Activated T-helper 1 cell treated with anti-CD3 and anti-CD28 coated beads, Interleukin-12 subunit alpha, Interleukin-12 subunit beta, Interleukin-2, Interleukin-4 antibody, amounts not matched to agents 30 ng/mL and 10 ng/mL and 1 ng/mL, durations not matched to agents 14 hours and 24 hours and 36 hours (primary cell): ENCODE results near the gene NTNG1. TPM values are rescaled to one million over a fixed set of nuclear protein-coding genes. Genes with fewer than 3 reads are reported as not detected.

ENCODE experiments used
- DNase-seq: peaks from one replicate; pipeline ENCODE4 v3.0.0; 2021; ENCODE audit warnings: low spot score
- H3K27ac Mint-ChIP-seq: one replicate; pipeline ENCODE4 v1.8.0; 2021; ENCODE audit warnings: mild to moderate bottlenecking, mixed read lengths
- H3K27me3 Mint-ChIP-seq: one replicate; pipeline ENCODE4 v1.8.0; 2022; ENCODE audit warnings: mild to moderate bottlenecking, moderate library complexity, mixed read lengths; ENCODE audit not compliant: insufficient read depth
- H3K36me3 Mint-ChIP-seq: one replicate; pipeline ENCODE4 v1.8.0; 2021; ENCODE audit warnings: low read depth, mixed read lengths
- H3K4me1 Mint-ChIP-seq: one replicate; pipeline ENCODE4 v1.8.0; 2021; ENCODE audit warnings: low read depth, mixed read lengths
- H3K4me3 Mint-ChIP-seq: one replicate; pipeline ENCODE4 v1.8.0; 2021; ENCODE audit warnings: mild to moderate bottlenecking, moderate library complexity, mixed read lengths
- H3K9me3 Mint-ChIP-seq: one replicate; pipeline ENCODE4 v1.8.0; 2021; ENCODE audit warnings: mixed read lengths
- intact Hi-C: fragments of 100-400 bp; cut with micrococcal nuclease; formaldehyde crosslinking; loops from one replicate; pipeline ENCODE4 v1.15.1; 2024
- total RNA-seq: library from RNA; stranded (reverse); gene quantifications from 2 replicates; pipeline ENCODE4 v1.2.3, GENCODE V29; 2022

Gene NTNG1
- total RNA-seq, 1 donor from 2014 or later: not detected

GRCh38 chr1:107515702-107516101 is 374.9 kb downstream of the NTNG1 start:
- intact Hi-C loops: no loop called here
- no peak overlapping the region for H3K4me3 Mint-ChIP-seq
- no peaks in the 10 kb centered on the region for H3K4me1 Mint-ChIP-seq
- no peak for DNase-seq
- no peak overlapping the region for H3K27ac Mint-ChIP-seq
- H3K36me3 Mint-ChIP-seq: no peaks in the 10 kb centered on the region
- no peaks in the 10 kb centered on the region for H3K9me3 Mint-ChIP-seq
- no peaks in the 10 kb centered on the region for H3K27me3 Mint-ChIP-seq

- Mint-ChIP-seq H3K36me3 (no peaks in the 10 kb centered on the region), H3K4me3 (no peak overlapping the region), H3K27me3 (no peaks in the 10 kb centered on the region), H3K9me3 (no peaks in the 10 kb centered on the region), H3K27ac (no peak overlapping the region), H3K4me1 (peaks cover 8% of the 10 kb centered on the region)
- intact Hi-C loops: no loop called here
- DNase-seq: no peak
Observed at GRCh38 chr1:107523061-107523460, 382.2 kb downstream of the NTNG1 start.

GRCh38 chr1:107523736-107524135 is 382.9 kb downstream of the NTNG1 start:
- intact Hi-C loops: no loop called here
- Mint-ChIP-seq H3K36me3 (no peaks in the 10 kb centered on the region), H3K4me1 (peaks cover 8% of the 10 kb centered on the region), H3K9me3 (no peaks in the 10 kb centered on the region), H3K27me3 (no peaks in the 10 kb centered on the region), H3K4me3 (no peak overlapping the region), H3K27ac (no peak overlapping the region)
- DNase-seq: no peak

- H3K4me3 Mint-ChIP-seq: no peak overlapping the region
- intact Hi-C loops: no loop called here
- peaks cover 8% of the 10 kb centered on the region for H3K4me1 Mint-ChIP-seq
- DNase-seq: no peak
- no peaks in the 10 kb centered on the region for H3K36me3 Mint-ChIP-seq
- no peak overlapping the region for H3K27ac Mint-ChIP-seq
- H3K9me3 Mint-ChIP-seq: no peaks in the 10 kb centered on the region
- H3K27me3 Mint-ChIP-seq: no peaks in the 10 kb centered on the region
Observed at GRCh38 chr1:107524301-107524700, 383.5 kb downstream of the NTNG1 start.

- Mint-ChIP-seq H3K27me3 (peaks cover 2% of the 10 kb centered on the region), H3K4me1 (peaks cover 8% of the 10 kb centered on the region), H3K4me3 (no peak overlapping the region), H3K9me3 (no peaks in the 10 kb centered on the region), H3K36me3 (no peaks in the 10 kb centered on the region), H3K27ac (no peak overlapping the region)
- DNase-seq: no peak
- intact Hi-C loops: no loop called here
Observed at GRCh38 chr1:107525145-107525544, 384.3 kb downstream of the NTNG1 start.

- Mint-ChIP-seq H3K4me1 (peaks cover 8% of the 10 kb centered on the region), H3K27ac (no peak overlapping the region), H3K27me3 (peaks cover 2% of the 10 kb centered on the region), H3K4me3 (no peak overlapping the region), H3K36me3 (no peaks in the 10 kb centered on the region), H3K9me3 (no peaks in the 10 kb centered on the region)
- DNase-seq: no peak
- intact Hi-C loops: no loop called here
Observed at GRCh38 chr1:107525961-107526360, 385.1 kb downstream of the NTNG1 start.

GRCh38 chr1:107526524-107527198 is 385.8 kb downstream of the NTNG1 start:
- intact Hi-C loops: no loop called here
- Mint-ChIP-seq H3K9me3 (no peaks in the 10 kb centered on the region), H3K36me3 (no peaks in the 10 kb centered on the region), H3K4me3 (no peak overlapping the region), H3K27me3 (peaks cover 2% of the 10 kb centered on the region), H3K27ac (no peak overlapping the region), H3K4me1 (peaks cover 8% of the 10 kb centered on the region)
- DNase-seq: no peak

GRCh38 chr1:107529511-107530149 is 388.8 kb downstream of the NTNG1 start:
- intact Hi-C loops: loop anchor here (1.0 kb wide), 1 partner anchor 99 kb away; no protein-coding TSS in a partner anchor
- Mint-ChIP-seq H3K27ac (no peak overlapping the region), H3K27me3 (peaks cover 2% of the 10 kb centered on the region), H3K4me1 (peaks cover 8% of the 10 kb centered on the region), H3K4me3 (no peak overlapping the region), H3K36me3 (no peaks in the 10 kb centered on the region), H3K9me3 (no peaks in the 10 kb centered on the region)
- no peak for DNase-seq

- H3K9me3 Mint-ChIP-seq: no peaks in the 10 kb centered on the region
- no peaks in the 10 kb centered on the region for H3K36me3 Mint-ChIP-seq
- no peak overlapping the region for H3K27ac Mint-ChIP-seq
- H3K4me3 Mint-ChIP-seq: no peak overlapping the region
- H3K27me3 Mint-ChIP-seq: peaks cover 2% of the 10 kb centered on the region
- intact Hi-C loops: no loop called here
- H3K4me1 Mint-ChIP-seq: peaks cover under 1% of the 10 kb centered on the region
- no peak for DNase-seq
Observed at GRCh38 chr1:107530543-107530942, 389.7 kb downstream of the NTNG1 start.

- Mint-ChIP-seq H3K4me1 (no peaks in the 10 kb centered on the region), H3K27ac (no peak overlapping the region), H3K27me3 (peaks cover 2% of the 10 kb centered on the region), H3K4me3 (no peak overlapping the region), H3K9me3 (no peaks in the 10 kb centered on the region), H3K36me3 (no peaks in the 10 kb centered on the region)
- no peak for DNase-seq
- intact Hi-C loops: no loop called here
Observed at GRCh38 chr1:107531065-107531908, 390.4 kb downstream of the NTNG1 start.

- no peak overlapping the region for H3K27ac Mint-ChIP-seq
- peaks cover 2% of the 10 kb centered on the region for H3K27me3 Mint-ChIP-seq
- no peaks in the 10 kb centered on the region for H3K9me3 Mint-ChIP-seq
- H3K4me1 Mint-ChIP-seq: no peaks in the 10 kb centered on the region
- no peak for DNase-seq
- intact Hi-C loops: no loop called here
- H3K4me3 Mint-ChIP-seq: no peak overlapping the region
- H3K36me3 Mint-ChIP-seq: no peaks in the 10 kb centered on the region
Observed at GRCh38 chr1:107532318-107532717, 391.5 kb downstream of the NTNG1 start.
